ENCODE results near the gene GOLGA8N. TPM values are rescaled to one million over a fixed set of nuclear protein-coding genes. Genes with fewer than 3 reads are reported as not detected.
"Not testable (repeated sequence)": the region's sequence is repeated elsewhere in the genome, so short reads cannot be mapped to it uniquely, and the experiment has no call there.

The GOLGA8N gene
- total and polyA plus RNA-seq, 2 of the 8 experiments (the other 6 are each of a cell fraction or from before 2014, with no cell fraction given), result 0.54 to 0.99 TPM

DNA sequence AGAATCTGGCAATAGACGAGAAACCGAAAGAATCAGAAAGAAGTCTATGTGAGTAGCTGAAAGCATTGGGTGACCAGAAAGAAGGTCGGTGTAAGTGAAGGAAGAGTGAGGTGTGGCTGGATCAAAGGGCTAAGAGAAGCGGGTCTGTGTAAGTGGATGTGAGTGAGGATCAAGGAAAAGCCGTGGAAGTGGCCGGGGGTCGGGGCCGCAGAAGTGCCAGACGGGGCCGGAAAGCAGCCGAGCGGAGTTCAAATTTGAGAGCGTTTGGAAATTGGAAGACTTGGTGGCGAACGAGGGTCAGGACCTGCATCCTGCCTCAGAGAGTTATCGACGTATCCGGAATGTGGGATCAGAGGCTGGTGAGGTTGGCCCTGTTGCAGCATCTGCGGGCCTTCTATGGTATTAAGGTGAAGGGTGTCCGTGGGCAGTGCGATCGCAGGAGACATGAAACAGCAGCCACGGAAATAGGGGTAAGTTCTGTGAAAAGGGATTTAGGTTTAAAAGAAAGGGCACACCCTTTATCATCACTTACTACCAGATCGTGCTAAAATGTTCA is 22.7 kb downstream of the GOLGA8N start:
- peak overlapping the region; percentile 48 to 95 (median 74) for H3K4me3 ChIP-seq (ENCODE audit: extremely low read depth in 1 of 4, insufficient read depth in 2 of 4, low read depth in 3 of 4, low read length in 4 of 4)
- H4K20me1 ChIP-seq (replicated peaks in 1 of 2; ENCODE audit: control insufficient read depth in 1 of 2, insufficient read depth in 2 of 2, low read length in 2 of 2); H3K27me3 ChIP-seq (replicated peaks in 1 of 4; ENCODE audit: control insufficient read depth in 3 of 4, extremely low read depth in 1 of 4, insufficient read depth in 3 of 4, low read length in 3 of 4); H3K56ac ChIP-seq (replicated peaks; ENCODE audit: insufficient read length, low read depth, low read length); H3K79me1 ChIP-seq (ENCODE audit: low read depth, low read length); H2BK120ac ChIP-seq (replicated peaks; ENCODE audit: low read depth, low read length); CTCF ChIA-PET (ENCODE audit: partially characterized antibody); H4K8ac ChIP-seq (ENCODE audit: extremely low read depth, insufficient read depth, low read length); H2BK15ac ChIP-seq (ENCODE audit: low read length); POLR2A ChIA-PET (ENCODE audit: partially characterized antibody); H3K4ac ChIP-seq (replicated peaks; ENCODE audit: insufficient read length, low read depth, low read length); H4K91ac ChIP-seq (replicated peaks; ENCODE audit: insufficient read length, low read length); H3K23ac ChIP-seq (ENCODE audit: insufficient read length); H2AFZ ChIP-seq (ENCODE audit: low read length); FAIRE-seq; H4K5ac ChIP-seq (ENCODE audit: insufficient read length, low read depth, low read length); DNase-seq (ENCODE audit: low read depth in 1 of 2, low spot score in 2 of 2); H2AK5ac ChIP-seq (ENCODE audit: low read depth, low read length); H2BK5ac ChIP-seq (ENCODE audit: low read depth, low read length); H3K23me2 ChIP-seq (ENCODE audit: low read depth, low read length); H2BK12ac ChIP-seq (ENCODE audit: low read depth, low read length); H2BK20ac ChIP-seq (ENCODE audit: low read length); H3K9me3 ChIP-seq (ENCODE audit: insufficient read depth in 2 of 2, low read depth in 1 of 2, low read length in 1 of 2); H3K36me3 ChIP-seq (ENCODE audit: control insufficient read depth in 2 of 4, insufficient read depth in 4 of 4, low read length in 3 of 4); H3K4me1 ChIP-seq (replicated peaks in 1 of 4; ENCODE audit: control insufficient read depth in 3 of 4, insufficient read depth in 4 of 4, low read length in 3 of 4): not testable (repeated sequence)
- peak overlapping the region; percentile 66 to 72 for H3K4me2 ChIP-seq (ENCODE audit: insufficient read depth in 1 of 2, low read depth in 2 of 2, low read length in 2 of 2)
- H3K27ac ChIP-seq (ENCODE audit: low read depth, low read length), result peak overlapping the region; percentile 43; the same call in 1 of the 2 replicates
- WGBS, 2 experiments (ENCODE audit: extremely low coverage in 1 of 2, insufficient coverage in 1 of 2, insufficient read length in 1 of 2, insufficient replicate concordance in 2 of 2, low coverage in 1 of 2, low lambda C conversion rate in 2 of 2, missing lambda C conversion rate in 1 of 2), result 0% methylated on average over 16 of the region's 24 CpGs; no CpG with 5 or more reads in 1 of the 2 experiments
- H3K9ac ChIP-seq (replicated peaks in 1 of 4; ENCODE audit: extremely low read depth in 1 of 4, low read depth in 3 of 4, low read length in 3 of 4), result peak overlapping the region; percentile 15 to 92 (median 50); a peak in 5 of 7 replicates
- H3K14ac ChIP-seq (ENCODE audit: insufficient read length), result peak overlapping the region; percentile 77
- H3K18ac ChIP-seq (ENCODE audit: extremely low read depth, low read length), result peak overlapping the region; percentile 71
- peaks cover 0 to 38% of the 10 kb centered on the region in 2 experiments; a peak in 2 of 4 replicates for H3K79me2 ChIP-seq (ENCODE audit: control insufficient read depth in 1 of 2, insufficient read depth in 2 of 2, low read length in 2 of 2)

All from H1 (cell line).